Measurements from ENCODE around the gene VWA5A.

Gene VWA5A, protein sequence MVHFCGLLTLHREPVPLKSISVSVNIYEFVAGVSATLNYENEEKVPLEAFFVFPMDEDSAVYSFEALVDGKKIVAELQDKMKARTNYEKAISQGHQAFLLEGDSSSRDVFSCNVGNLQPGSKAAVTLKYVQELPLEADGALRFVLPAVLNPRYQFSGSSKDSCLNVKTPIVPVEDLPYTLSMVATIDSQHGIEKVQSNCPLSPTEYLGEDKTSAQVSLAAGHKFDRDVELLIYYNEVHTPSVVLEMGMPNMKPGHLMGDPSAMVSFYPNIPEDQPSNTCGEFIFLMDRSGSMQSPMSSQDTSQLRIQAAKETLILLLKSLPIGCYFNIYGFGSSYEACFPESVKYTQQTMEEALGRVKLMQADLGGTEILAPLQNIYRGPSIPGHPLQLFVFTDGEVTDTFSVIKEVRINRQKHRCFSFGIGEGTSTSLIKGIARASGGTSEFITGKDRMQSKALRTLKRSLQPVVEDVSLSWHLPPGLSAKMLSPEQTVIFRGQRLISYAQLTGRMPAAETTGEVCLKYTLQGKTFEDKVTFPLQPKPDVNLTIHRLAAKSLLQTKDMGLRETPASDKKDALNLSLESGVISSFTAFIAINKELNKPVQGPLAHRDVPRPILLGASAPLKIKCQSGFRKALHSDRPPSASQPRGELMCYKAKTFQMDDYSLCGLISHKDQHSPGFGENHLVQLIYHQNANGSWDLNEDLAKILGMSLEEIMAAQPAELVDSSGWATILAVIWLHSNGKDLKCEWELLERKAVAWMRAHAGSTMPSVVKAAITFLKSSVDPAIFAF

DNA sequence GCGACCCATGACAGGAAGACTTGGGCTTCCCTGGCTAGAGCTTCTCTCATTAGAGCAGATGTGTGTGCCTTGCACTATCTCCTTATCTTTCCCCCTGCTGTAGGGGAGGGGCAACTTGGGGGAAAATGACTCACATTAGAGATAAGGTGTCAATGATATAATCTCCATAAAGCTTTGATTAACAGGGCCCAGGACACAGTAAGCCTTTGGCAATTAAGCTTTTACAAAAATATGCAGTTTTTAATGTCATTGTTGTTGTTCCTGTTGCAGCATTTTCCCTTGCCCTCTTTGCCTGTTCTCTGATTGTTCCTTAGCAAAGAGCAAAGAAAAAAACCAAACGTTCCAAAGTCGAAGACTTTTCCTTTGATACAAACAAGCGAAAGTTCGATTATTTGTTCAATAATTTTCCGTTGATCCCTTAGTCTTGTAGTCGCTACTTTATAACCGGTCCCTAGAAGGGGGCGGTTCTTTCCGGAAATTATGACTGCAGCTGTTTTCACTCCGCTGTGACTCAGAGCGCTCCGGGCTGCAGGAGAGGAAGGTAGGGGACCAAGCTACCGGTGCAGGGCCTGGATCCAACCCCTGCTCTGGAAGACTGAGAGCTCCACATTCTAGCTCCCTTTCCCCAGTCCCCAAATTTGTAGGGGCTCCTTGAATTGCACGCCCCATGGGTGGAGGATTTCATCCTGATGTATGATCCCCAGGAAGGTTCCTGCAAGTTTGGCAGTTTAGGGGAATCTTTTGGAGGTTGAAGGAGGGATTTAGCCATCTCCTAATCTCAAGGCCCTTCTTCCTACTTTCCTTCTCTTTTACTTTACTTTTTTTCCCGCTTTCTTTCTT is at the start of gene VWA5A:
Gene VWA5A (plus strand): TSS at position 509 of the 840 bp plus-strand sequence. CDS start 2,062 bp downstream, outside the sequence.
- peak; percentile 83 for DNase-seq

DNA sequence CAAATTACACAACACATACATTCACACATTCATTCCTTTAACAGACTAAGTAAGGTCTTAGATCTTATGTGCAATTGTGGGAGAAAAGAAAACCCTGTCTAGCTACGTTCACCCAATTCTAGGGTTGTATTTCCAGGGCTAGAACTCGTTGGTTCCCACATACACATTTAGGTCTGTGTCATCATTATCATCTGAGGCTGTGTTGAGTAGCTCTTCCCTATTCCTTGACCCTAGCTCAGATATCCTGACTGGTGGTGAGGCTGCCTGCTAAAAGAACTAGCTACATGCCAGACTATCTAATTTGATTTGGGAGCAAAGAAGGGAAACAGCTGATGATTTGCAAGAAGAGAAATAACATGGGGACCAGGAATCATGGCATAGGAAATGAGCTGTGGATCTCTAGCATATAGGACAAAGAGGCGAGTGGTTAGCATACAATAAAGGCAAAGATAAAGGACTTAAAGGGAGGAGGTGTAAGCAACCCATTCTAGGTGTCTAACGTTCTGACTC is 46.6 kb upstream of the VWA5A start:
- DNase-seq = no peak

DNA sequence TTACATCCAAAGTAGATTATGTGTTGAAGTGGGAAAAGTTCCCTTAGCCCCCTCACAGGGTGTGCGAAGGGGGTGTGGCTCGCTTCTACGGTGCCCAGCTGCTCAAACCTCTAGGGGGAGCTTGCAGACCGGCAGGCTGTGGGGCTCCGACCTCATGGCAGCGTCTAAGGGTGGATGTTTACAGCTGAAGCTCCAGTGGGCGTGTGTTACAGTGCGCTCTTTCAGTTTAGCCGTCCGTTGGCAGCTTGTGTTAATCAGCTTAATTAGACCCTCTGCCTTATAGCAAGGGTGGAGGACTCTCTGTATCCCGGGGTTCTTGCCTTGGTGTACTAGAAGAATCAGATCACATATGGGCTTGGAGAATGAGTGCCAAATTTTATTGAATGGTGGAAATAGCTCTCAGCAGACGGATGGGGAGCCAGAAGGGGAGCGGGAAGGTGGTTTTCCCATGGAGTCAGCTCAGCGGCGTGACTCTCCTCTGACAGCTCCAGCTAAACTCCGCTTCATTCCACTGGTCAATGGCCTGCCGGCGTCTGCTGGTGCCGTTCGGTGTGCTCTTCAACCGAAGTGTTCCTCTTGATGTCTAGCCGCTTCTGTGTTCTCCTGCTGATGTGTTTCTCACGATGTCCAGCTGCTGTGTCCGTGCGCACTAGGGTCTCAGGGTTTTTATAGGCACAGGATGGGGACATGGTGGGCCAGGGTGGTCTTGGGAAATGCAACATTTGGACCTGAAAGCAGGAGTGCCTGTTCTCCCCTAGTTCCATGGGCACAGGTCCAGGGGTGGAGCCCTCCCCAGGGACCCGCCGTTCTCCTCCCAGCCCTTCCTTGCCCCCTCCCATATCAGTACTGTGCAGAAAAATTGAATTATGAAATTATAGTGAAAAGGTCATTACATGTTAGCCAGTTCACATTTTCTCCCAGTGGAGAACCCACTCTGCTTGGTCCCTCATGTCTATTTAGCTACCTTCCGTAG is 45.5 kb upstream of the VWA5A start:
- peak; percentile 60 for DNase-seq

DNA sequence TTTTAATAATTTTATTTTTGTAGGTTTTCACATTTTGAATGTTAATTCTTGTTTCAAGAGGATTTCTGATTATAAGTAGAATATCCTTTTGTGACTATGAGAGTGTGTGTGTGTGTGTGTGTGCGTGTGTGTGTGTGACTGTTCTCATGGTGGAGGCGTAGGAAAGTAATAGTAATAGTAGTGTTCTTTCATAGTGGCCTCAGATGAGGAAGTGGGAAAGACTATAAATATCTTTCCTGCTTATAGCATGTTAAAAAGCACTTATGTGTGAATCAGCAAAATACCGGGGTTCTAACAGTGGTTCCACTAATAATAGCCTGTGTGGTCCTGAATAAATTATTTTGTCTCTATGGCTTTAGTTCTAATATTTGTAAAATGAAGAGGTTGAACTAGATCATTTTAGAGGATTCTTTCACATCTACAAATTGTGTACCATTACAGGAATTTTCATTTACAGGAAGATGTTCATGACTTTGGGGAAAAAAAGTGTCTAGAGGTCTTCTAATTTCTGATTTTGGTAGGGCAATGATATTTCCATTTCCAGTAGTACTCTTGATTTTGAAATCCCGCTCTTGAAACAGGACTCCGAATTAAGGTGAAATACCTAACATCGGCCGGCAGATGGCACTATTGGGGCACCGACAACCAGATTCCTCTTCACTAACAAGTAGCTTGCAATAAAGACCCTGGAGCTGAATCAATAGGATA is 44.2 kb upstream of the VWA5A start:
- DNase-seq = peak; percentile 65

DNA sequence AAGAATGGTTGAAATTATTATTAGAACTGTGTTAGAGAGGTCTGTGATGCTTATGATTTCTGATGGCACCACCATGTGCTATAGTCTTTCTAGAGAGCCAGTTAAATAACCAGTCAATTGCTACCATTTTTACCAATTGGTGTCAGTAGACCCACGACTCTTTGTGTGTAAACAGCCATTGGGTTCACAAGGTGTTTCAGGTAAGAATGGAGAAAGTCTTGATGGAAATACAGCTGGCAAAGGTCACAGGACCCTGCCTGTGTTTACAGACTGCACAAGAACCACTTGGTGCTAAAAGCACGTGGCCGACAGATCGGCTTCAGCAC is 43.7 kb upstream of the VWA5A start:
- DNase-seq = peak; percentile 26

DNA sequence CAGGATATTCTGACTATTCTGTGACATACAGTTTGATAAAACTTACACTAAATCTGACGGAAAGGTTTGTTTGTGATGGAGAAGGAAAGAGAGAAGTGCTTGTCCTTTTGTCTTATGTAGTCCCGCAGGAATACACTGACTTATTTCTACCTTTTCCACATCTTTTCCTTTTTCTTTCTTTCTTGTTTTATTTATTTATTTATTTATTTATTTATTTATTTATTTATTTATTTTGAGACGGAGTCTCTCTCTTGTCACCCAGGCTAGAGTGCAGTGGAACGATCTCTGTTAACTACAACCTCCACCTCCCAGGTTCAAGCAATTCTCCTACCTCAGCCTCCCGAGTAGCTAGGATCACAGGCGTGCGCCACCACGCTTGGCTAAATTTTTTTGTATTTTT is 43.1 kb upstream of the VWA5A start:
- DNase-seq = no peak

DNA sequence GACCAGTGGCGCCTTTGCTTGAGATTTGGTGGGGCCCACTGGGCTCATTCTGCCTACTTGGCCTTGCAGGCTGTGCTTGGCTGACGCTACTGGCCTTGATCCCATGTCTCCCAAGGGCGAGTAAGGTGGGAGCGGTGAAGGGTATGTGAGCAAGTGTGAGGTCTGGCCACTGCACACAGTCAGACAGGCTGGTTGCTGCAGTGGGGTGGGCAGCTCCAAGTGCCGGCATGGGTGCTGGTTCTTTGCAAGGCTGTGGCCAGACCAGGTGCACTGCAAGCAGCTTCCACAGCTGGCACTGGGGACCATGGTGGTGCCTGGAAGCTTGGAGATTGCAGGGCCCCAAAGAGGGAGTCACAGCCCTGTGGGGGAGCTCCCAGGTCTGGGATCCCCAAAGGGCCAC is 40.7 kb upstream of the VWA5A start:
- DNase-seq = no peak

DNA sequence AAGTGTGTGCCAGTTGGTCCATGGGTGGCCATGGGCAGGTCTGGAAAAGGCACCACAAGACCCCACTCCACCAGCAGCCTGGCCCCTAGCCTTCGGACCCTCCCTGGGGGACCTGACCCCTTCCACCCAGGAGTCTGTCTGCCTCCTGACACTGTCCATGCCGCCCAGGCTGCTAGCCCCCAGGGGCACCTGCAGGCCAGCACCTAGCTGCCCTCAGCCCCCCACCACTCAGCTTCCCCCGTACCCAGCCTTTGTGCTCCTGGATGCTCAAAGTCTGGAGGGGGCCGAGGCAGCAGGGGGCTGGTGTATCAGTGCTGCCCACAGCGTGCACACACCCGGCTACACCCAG is 39.8 kb upstream of the VWA5A start:
- DNase-seq = no peak

DNA sequence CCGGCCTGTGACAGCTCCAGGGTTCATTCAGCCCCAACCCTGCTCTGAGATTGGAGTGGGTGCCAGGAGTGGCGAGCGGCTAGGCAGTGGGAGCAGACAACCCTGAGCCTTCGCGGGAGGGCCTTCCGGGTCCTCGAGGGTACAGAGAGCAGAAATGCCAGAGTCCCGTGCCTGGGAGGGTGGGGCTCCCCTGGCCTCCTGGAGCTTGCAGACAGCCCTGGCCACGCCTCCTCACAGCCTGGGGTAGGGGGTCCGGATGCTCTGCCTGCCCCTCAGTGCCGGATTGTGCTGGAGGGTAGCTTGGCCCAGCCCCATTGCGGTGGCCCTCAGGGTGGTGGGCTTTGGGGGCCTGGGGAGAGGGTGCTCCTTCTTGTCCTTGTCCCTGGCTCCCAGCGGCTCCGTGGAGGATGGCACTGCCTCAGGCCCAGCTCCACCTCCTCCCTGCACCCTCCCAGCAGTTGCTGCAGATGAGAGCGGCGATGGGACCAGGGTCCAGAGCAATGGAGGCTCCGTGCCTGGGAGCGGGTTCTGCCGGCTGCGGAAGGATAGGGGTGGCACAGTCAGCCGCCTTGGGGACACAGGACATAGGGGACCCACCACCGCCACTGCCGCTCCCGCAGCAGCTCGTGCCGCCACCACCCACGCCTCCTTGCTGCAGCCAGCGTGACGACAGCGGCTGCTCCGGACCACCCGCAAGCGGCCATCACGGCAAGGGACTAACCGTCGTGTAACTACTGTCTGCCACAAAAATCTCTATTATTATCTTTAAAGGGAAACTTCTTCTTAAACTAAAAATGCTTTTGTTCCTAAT is 39.2 kb upstream of the VWA5A start:
- peak; percentile 43 for DNase-seq

DNA sequence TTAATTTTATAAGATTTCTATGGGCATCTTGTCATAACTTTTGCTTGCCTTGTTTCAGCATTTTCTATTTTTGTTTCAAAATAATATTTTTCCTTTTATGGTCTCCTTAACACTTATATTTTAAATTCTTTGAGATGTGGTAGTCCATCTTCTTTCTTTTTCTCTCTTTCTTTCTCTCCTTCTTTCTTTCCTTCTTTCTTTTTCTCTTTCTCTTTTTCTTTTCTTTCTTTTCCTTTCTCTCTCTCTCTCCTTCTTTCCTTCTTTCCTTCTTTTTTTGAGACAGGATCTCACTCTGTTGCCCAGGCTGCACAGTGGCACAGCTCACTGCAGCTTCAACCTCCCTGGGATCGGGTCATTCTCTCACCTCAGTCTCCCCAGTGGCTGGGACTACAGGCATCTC is 38.0 kb upstream of the VWA5A start:
- DNase-seq = no peak

DNA sequence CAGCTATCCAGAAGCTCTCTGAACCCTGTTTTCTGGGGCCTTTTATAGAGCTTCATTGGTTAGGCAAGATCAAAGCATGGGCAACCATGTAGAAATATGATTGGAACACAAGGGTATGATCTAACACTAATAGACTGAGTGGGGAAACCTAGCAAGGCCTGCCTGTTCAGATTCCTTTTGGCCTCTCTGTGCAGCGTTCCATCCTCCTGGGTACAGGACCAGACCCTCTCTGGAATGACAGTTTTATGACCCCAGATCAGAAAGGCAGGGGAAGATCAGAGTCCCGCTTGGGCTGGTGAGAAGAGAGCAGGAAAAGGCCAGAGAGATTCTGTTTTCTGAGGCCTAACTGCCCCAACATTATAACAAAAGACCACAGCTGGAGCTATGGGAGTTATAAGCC is 36.7 kb upstream of the VWA5A start:
- DNase-seq = no peak

DNA sequence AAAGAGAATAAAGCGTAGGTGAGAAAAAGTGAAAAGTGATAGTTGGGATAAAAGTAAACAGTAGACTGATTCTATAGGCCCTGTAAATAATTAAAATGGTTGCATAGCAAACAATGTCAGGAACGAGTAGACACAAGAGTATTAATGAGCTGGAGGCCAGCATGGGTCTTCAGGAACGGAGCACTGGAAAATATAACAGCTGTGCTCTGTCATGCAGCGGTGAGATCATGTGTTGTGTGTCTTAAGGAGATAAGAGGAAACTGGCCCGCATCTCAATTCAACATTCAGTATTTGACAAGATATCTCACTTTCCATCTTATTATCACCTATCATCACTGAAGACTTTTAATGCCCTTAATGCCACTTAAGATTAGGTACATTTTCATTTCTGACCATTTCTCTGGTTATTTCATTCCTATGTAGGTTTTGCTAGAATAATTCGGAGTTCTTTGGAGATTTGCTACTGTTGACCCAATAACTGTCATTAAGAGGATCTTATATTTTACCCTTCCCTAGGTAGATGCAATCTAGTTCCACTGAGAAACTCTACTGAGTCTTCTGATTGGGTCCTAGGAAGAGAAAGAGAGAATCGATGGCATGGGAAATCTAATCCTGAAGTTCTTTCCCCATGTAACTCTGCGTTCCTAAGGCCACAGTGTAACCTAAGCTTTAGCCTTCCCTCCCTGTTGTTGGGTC is 35.5 kb upstream of the VWA5A start:
- no peak for DNase-seq

DNA sequence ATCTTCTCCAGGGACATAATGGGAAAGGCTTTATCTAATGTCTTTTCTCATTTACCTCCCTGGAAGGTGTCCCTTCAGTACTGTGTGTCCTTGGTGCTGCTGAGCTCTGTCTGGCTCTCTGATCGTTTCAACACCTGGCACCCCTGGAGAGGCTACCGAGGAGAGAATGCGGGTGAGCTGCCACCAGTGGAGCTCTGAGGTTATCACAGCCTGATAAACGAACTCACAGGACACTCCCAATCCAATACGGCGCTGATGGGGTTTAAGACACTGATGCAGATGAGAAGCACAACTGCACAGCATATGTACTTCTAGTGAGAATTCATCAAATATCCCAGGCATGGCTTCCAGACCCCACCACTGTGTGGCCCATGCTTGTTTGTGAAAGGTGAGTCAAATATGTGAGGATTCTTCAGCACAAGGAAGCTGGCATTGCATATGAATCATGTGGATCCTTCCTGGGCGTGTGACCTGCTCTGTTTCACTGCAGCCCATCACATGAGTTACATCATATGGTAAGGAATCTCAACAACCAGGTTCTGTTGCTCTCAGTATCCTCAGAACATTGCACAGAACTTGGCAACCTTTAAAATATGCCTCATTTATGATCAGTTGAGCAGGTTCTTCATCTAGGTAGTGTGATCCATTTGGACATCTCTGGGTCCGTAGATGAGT is 34.8 kb upstream of the VWA5A start:
- no peak for DNase-seq

DNA sequence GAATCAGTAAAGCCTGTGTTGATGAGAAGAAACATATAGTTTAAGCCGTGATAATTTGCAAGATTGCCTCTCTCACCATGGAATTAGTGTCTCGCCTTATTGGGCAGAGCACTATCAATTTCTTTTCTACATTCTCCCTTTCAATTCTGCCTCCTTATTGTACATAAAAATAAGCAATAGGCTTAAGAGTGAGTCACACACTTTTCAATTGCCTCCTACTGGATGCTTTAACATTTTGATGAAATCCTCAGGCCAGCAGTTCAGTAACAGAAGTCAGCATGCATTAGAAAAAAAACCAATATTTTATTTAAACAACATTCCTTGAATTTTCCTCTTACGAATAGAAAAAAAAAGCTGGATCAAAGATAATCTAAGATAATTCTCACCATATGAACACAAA is 33.8 kb upstream of the VWA5A start:
- DNase-seq = no peak

DNA sequence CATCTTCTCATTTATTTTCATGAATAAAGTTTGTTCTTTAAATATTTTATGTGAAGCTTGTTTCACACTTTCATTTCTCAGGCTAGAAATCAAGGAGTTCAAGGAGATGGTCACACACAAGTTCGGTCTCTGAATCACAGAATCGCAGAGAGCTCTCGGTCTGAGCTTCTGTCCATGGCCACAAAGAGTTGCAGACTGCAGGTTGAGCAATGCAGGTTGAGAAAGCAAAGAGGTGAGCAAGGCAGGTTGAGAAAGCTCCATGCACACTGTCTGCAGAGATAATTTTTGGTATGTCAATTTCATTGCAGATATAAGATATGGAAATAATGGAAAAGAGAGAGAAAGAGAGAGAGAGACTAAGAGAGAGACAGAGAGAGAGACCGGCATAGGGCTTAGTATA is 32.9 kb upstream of the VWA5A start:
- DNase-seq = no peak

DNA sequence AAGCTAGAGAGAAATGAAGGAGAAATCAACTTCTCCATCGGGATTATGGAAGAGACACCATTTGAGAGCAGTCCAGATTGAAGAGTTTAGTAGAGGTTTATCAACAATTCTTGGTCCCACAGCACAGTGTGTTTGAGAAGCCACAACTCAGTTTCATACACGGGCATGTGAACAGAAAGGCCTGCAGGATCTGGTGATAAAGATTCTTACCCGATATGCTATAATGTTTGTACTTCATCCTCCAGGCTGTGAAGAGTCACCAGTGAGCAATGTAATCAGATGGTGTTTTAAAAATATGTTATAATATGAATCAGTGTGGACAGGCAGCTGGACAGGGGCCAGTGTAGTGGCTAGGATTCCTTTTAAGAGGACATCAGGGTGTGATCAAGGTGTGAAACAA is 29.7 kb upstream of the VWA5A start:
- DNase-seq = no peak

DNA sequence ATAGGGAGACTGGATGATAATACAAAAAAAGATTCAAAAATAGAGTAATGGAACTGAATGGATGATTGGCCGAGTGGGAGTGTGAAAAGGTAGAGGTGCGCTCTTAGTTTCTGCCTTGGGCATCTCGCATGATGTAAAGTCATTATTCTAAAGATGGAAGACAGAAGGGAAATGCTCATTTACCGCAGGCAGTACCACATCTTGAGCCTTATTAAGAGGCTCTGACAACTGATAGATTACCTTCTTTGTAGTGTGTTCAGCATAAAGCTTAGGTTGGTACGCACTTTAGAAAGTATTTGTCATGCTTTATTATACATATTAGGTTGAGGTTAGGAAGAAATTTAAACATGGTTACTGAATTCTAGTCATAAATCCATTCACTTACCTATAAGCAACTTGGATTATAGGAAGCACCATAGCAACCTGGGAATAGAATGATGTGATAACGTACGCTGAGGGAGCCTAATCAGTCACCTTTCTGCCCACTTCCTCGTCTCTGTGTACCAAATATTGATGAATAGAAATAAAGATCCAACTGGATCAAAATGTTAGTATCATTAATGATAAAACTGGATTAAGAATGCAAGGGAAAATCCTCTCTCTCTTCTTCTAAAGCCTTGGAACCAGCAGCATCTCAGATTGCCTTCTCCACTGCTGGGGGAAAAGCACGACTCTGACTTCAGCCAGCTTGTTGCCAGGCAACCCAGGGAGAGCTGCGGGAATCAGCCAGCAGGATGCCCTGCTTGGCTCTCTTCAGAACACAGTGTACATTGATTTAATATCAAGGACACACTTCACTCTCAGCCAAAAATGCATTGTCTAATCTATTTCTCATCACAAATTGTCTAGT is 29.0 kb upstream of the VWA5A start:
- DNase-seq = peak; percentile 34

DNA sequence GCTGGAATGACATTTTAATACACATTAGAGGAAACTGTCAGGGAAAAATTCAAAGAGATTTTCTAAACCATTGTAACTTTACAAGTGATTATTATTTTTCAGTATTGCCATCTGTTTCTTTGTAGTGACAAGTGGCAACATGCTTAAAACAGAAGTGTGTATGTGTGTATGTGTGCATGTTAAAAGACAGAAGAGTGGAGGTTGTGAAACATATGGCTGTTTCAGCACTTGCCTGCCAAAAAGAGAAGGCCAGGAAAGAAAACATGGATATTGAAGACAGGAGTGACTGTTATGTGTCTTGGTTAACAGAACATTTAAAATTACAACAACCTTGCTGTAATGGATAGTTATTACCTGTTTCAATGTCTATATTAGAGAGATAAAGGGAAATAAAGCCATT is 24.3 kb upstream of the VWA5A start:
- no peak for DNase-seq
